GM12875 (cell line): ENCODE results near the gene LMCD1.
A peak's percentile ranks its signal among the peaks of the same experiment; 100 is the strongest.

Source experiments
- H3K4me3 ChIP-seq: one replicate; pipeline ENCODE4 v1.5.1; 2011; ENCODE audit warnings: low read depth, low read length, control low read depth
- CTCF ChIP-seq: IDR thresholded peaks from 2 replicates; pipeline ENCODE4 v1.5.1; 2011; ENCODE audit warnings: low read depth, mild to moderate bottlenecking, control low read depth, inconsistent platforms, low read length, moderate library complexity, borderline replicate concordance; ENCODE audit not compliant: insufficient read depth

Gene LMCD1

GRCh38 chr3:8604988-8605387 is 103.4 kb downstream of the LMCD1 start:
- H3K4me3 ChIP-seq: no peak overlapping the region
- no peak for TF ChIP-seq CTCF

DNA sequence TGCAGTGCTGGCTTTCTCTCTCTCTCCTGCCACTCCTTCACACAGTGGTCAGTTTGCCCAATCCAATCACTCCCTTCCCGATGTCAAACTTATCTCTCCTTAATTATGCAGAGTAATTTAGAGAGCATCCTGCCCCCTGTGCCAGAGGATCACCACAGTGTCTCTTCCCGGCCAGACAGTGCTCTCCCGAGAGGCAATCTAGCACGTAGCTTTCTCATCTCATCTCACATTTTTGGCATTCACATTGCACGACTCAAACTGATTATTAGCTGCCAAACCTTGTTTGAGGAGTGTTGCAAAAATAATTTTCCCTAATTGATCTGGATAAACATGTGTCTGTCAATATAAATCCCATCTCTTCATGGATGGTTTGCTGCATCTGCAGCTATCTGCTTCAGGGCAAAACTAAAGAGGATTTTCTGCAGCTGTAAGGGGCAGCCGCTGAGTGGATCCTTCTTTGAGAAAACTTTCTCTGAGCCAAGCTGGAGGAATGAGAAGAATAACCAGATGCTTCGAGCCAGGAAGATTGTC is 105.1 kb downstream of the LMCD1 start:
- no peak overlapping the region for H3K4me3 ChIP-seq
- TF ChIP-seq CTCF: no peak

DNA sequence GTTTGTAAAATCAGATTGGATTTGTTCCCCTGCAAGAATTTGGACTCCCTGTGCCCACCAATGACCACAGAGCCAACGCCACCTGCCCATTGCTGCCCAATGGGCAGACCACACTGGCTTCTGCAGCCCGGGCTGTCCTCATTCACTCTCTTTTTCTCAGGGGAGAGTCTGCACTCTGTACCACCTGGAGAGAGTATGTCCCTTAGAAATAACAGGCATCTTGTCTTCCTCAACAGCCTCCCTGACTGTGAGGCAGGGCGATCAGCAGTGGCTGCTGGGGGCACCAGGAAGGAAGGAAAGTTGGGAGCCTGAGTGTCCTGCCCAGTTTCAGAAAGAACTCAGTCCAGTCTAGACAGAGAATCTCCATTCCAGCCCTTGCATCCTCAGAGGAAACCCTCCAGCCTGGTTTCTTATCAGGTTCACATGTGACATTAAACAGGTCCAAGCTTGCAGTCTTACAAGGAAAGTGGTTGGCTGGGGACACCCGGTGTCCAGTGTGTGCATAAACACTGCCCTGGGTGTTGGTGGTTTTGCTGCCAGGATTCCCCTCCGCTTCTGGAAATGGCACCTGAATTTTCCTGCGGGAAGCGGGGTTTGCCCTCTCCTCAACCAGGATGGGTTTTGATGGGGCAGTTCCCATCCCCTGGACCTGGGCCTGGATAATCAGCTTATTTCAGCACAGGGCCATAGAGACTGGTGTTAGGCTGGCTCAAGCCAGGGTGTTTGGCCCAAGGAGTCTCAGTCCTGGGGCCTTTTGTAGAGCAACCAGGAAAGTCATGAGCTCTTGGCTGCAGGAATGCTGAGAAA is 105.8 kb downstream of the LMCD1 start:
- peak; percentile 46 for TF ChIP-seq CTCF
- H3K4me3 ChIP-seq: no peak overlapping the region

DNA sequence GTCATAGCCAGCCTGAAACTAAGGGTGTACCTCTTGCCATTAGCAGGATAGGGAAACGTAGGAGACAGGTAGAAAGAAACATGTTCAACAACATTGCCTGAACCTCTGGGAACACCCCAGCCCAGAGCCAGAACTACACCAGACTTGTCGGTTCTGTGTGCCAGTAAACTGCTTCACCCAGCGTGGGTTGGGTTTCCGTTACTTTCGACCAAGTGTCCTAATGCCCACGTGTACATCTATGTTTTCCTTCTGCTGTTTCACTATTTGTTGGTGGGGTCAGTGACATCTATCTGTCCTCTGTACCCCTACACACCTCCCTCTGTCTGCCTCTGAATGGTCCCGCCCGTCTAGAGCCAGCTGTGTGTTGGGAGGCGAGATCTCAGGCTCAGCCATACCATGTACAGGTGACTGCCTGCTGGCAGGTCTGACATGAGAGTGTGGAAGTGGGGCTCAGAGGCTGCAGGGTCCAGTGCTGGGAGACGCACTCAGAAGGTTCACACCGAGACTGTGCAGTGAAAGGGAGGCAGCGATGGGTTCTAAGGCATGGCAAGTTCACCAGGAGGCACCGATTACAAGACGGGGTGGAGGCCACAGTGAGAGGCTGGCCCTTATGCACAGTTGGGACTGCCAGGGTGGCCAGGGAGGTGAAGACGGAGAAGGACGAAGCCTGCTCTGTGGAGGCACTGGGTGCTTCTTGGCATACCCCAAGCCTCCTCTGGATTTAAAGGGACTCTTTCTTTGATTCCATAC is 106.6 kb downstream of the LMCD1 start:
- no peak overlapping the region for H3K4me3 ChIP-seq
- TF ChIP-seq CTCF: no peak

GRCh38 chr3:8608791-8609467 is 107.3 kb downstream of the LMCD1 start:
- no peak overlapping the region for H3K4me3 ChIP-seq
- TF ChIP-seq CTCF: no peak

DNA sequence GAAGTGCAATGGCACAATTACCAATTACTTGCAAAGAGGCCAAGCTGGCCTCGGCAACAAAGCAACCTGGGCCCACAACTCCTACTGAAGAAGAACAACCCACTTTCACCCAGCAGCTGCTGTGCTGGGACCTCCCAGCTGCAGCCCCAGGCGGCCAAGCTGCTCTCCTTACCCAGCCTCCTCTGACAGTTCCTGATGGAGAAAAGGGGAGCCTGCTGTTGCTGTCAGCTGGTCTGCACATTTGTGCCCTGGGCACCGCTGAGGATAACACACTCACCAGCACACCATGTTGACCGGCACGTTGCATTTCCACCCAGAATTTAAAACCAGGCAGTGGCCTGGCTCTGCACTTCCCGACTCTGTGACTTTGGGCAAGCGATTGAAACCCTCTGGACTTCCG is 109.3 kb downstream of the LMCD1 start:
- TF ChIP-seq CTCF: no peak
- no peak overlapping the region for H3K4me3 ChIP-seq
